Midbrain (tissue), 1 donor: ENCODE data around the gene OLA1.

ENCODE experiments used
- DNase-seq: peaks from one replicate; lab custom pipeline; 2025; lab: John Stamatoyannopoulos, UW

OLA1 gene

GRCh38 chr2:174117951-174118930, 130.1 kb downstream of the OLA1 start:
- no peak for DNase-seq

DNA sequence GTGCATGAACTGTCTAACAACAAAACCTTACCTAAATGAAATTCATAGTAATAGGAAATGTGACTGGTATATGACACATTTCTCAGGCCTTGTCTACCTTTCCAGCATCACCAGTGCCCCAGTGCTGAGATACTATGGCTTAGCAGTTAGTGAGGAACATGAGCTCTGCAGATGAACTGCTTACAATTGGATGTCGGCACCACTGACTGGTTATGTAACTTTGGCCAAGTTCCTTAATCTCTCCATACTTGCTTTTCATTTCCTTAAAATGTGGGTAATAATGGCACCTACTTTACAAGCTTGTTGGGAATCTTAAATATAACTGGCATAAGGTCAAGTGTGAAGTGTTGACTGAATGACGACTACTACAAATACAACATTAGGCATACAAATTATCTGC, 136.3 kb downstream of the OLA1 start:
- no peak for DNase-seq

DNA sequence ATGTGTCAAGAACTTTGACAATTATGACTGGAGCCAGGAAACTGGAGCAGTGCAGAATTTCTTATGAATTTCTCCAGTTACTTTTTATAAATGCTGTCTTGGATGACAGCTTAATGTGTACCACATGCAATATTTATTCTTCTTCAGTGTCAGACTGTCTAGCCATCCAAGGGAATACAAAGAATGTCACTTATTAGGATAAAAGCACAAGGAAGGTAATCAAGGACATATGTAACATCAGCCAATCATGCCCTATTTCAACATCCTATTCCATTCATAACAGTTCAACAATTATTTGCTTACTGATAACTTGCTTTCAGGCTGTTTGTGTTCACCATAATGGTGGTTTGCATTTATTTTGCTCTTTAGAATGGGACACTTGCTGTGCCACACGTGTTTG, 139.8 kb downstream of the OLA1 start:
- no peak for DNase-seq

DNA sequence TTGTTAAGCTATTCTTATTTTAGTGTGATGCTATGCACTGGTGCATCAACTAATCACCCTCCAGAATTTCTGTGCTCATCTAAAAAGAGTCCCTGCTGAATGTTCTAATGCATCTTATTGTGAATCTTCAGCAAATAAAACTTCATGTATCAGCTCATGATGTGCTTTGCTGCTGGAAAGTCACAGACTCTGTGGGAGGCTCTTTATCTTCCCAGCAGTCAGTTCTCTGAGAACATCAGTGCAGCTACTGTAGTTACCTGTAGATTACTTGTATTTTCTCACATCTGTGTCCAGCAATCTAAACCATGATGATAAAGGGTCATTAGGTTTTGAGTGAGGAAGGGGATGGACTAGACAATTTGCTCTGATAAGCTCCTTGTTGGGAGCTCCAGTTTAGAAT, 141.6 kb downstream of the OLA1 start:
- DNase-seq: no peak

DNA sequence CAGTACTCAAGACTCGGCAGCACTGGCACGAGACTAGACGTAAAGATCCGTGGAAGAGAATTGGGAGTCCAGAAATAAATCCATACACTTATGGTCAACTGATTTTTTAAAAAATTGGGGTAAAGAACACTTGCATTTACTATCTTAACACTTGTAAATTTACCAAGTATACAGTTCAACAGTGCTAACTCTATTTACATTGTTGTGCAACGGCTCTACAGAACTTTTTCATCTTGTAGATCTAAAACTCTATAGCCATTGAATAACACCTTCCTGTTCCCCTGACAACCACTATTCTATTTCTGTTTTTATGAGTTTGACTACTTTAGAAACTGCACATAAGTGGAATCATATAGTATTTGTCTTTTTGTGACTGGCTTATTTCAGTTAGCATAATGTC, 153.8 kb downstream of the OLA1 start:
- no peak for DNase-seq

DNA sequence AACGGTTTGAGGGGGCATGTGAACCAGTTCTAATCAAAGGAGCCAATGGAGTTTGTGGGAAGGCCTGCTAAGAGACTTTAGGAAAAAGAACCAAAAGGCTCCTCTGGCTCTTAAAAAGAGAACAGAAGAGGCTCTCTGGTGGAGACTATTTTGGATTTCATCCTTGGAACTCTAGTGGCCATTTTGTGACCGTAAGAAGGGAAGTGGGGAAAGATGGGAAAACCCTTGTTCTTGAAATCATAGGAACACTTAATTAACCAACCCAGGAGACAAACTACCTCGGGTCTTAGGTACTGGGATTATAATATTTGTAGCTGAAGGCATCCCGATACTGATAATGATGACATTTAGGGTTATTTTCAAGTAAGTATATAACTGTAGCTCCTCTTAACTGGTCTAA, 157.9 kb downstream of the OLA1 start:
- no peak for DNase-seq

- DNase-seq: no peak
Observed at GRCh38 chr2:174088706-174089460, 159.4 kb downstream of the OLA1 start.

- no peak for DNase-seq
Observed at GRCh38 chr2:174086708-174087107, 161.6 kb downstream of the OLA1 start.

DNA sequence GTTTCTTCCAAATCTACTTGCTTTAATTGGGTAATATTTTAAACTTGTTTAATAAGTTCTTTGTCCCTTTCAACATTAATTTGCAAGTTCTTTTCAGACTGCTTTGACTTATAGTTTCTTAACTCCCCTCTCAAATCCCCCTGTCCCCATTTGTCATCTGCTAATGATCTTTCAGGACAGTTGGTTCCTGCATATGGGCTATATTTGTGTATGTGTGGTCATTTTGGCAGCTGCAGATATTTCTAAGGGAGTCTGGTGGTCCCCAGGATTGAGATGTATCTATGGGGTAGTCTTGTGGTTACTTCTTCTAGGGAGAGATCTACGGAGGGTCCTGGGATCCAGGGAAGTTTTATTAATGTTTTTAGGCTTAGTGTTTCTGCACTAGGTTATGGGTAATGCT, 162.6 kb downstream of the OLA1 start:
- DNase-seq: no peak

DNA sequence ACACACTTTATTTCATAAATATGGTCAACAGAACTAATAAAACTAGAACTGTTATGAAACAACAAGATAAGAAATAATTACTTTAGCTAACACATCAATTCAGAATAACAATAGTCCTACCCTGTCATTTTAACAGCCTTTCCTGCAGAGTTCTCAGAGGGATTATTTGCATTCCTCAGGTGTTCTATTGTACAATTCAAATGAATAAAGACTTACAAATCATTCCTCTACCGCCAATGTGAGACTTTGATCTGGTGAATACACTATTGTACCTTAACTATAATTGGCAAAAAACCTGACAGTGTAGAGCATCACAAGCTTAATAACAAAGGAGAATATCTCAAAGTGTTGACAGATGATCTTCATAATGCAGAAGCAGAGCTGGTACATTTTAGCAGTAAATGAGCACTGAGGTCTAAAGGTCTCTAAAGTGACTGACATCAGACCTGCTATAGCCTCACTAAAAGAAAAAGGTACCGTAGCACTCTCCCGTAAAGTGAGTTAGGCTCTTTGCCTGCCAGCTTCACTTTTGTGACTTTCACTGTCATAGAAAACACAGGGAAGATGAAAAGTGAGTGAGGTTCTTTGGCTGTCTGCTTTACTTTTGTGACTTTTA, 164.4 kb downstream of the OLA1 start:
- DNase-seq: no peak

DNA sequence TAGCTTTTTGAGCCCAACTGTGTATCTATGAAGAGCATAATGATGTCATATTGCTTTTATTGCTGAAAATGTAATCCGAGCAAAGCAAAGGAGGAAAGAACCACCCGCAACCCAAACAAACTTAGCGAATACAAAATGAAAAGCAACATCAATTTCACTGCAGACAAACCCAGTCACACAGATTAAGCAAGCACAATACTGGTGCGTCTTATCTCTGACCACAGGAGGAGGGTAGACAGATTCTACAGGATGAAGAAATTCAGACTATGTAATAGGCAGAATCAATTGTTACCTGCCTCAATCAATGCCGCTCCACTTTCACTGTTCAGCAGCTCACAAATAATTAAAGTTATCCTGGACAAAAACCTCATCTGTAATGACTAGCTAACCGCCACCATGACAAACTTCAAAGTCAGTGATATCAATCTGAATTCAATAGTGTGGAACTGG, 167.6 kb downstream of the OLA1 start:
- no peak for DNase-seq

- no peak for DNase-seq
Observed at GRCh38 chr2:174078275-174078674, 170.1 kb downstream of the OLA1 start.

DNA sequence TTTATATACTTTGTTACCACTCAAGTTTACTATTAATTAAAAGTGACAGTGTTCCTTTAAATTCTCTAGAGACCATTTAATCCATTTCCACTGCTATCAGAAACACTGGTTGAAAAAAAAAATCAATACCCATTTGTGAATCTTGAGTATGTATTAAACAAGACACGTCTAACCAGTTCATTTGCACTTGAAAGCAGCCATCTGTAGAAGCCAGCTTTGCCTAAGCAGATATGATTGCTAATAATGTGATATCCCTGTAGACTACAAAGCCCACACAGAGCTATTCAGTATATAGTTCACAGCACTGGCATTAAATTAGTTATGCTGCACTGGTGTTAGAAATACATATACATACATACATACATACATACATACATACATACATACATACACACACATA, 171.4 kb downstream of the OLA1 start:
- DNase-seq: no peak

GRCh38 chr2:174076040-174076439, 172.3 kb downstream of the OLA1 start:
- DNase-seq: no peak

GRCh38 chr2:174074831-174075230, 173.5 kb downstream of the OLA1 start:
- no peak for DNase-seq

- no peak for DNase-seq
Observed at GRCh38 chr2:174072857-174073256, 175.5 kb downstream of the OLA1 start.

DNA sequence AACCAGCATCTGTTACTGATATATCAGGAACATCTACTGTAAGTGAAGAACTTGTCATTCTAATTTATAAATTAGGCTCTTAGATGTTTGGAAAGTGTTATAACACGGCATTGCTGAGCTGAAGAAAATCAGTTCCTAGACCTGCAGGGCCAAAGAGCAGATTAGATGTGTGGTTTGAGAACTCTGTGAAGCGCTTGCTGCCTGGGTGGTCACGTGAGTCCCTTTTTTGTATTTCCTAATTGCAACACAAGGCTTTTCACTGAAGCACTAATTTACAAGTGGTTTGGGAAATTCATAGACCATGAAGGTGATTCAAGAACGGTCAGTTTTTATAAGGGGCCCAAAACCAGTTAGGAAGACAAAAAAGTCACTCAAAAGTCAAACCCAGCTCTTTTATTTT, 176.3 kb downstream of the OLA1 start:
- DNase-seq: no peak

DNA sequence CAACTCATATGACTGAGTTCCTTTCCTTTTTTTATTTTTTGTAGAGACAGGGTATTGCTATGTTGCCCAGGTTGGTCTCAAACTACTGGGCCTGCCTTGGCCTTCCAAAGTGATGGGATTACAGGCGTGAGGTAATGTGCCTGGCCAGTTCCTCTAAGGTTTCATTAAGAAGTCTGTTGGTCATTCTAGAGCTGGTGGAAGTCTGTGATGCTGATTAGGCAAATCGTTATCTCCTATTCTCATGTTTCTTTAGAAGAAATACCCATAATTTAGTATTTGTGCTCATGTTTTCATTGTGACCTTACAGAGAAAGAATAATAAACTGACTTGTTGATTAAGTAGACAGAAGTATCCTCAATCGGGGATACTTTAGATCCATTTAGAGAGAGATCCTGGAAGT, 177.0 kb downstream of the OLA1 start:
- no peak for DNase-seq

DNA sequence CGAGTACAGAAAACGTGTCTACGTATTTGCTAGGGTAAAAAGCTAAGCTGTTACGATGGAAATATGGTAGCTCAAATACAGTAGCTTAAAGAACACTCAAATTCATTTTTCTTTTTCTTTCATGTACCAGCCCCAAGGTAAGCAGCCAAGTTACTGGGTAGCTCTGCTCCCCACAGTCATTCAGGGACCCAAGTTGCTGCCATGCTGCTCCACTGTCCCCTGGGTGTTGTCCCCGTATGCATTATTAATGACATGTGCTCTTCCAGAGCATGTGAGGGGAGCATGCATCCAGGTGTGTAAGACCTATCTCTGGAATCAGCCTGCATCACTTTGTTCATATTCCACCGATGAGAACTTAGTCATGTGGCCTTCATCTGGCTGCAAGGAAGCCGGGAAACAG, 178.1 kb downstream of the OLA1 start:
- no peak for DNase-seq

DNA sequence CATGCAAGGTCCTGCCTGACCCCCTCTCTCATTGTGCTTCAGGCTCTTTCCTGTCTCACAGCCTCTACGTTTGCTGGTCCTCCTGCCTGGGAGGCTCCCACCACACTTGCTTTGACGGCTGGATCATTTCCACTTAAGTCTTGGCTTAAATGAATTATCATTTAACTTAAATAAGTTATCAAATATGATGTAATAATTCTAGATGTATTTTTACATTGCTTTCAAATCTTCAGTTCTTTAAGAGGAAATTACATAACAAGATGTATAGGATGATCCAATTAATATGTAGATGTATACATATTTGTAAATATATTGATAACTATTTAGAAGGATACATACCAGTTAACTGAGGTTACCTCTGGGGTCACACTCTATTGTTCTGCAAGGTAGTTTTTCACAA, 180.5 kb downstream of the OLA1 start:
- no peak for DNase-seq

DNA sequence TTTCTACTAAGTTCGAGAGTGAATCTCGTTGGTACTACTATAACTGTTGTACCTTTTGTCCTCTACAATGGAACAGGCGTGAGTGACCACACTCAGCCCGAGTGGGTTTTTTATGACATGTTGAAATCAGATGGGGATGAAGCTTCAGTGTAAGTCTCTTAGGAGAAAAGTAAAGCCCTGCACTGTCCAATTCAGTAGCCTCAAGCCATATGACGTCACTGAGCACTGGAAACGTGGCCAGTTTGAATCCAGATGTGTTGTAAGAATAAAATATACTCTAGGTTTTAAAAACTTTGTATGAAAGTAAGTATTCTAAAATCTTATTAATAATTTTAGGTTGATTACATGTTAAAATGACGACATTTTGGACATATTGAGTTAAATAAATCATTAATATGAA, 181.5 kb downstream of the OLA1 start:
- no peak for DNase-seq

- DNase-seq: no peak
Observed at GRCh38 chr2:174063492-174064092, 184.7 kb downstream of the OLA1 start.
